ENCODE data around the gene SH3BP2.

SH3BP2 gene

DNA sequence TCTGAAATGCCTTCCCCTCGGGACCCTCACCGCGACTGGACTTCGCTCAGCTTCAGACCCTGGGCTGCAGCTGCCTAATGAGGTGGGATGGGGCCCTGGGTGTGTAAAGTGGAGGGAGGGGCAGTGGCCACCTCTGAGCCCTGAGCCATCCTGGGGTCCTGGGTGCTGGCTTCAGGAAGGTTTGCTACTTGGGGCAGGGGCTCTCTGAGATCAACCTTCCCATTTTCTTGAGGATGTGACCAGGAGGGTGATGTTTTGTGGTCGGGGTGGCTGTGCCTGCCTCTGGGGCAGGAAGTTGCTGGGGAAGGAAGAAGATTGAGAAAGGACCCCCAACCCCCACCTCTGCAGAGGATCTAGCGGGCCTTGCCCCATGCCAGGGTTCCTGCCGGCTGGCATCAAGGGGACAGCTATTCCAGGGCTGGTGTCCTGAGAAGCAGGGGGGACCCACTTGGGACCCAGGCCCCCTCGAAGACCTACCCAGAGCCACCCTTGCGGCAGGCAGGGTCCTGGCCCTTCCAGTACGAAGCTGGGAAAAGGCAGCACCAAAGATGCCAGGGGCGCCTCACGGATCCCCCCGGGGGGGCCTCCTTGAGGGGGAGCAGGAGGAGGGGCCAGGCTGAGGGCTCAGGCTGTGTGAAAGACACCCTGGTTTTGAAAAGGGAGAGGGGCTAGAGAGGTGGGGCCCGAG, 6.5 kb downstream of the SH3BP2 start:
- peak overlapping the region; percentile 43 for H3K4me3 ChIP-seq (ENCODE audit: low read length)
- DNase-seq (ENCODE audit: low read depth, low spot score) = no peak

DNA sequence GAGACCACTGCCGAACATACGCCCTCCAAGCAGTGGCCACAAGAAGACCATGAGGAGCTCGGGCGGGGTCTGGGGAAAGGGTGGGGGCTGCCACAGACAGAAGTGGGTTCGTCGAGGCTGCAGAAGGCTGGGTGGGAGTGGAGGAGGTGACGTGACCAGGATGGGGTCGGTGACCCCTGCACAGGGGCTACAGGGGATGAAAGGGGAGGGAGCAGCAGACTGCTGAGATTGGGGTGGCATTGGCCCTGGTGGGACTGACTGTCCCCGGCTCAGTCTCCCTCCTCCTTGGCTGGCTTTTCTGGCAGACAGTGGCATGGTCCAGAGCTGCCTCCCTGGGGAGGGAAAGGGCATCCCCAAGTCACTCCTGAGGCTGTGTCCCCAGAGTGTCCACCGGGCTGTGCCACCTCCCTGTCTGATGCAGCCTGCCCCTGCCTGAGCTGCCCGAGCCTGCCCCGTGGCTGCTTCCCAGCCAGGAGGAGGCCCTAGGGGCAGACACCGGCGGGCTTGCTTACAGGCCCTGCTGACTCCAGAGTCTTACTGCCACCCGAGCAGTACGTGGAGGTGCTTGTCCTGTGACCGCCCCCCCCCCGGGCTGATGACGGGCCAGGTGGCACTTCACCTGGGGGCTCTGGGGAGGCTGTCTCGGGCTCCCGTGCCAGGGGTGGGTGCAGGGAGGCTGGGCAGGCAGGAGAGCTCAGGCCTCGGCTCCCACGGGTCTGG, 7.2 kb downstream of the SH3BP2 start:
- DNase-seq (ENCODE audit: low read depth, low spot score) = no peak
- H3K4me3 ChIP-seq (ENCODE audit: low read length) = peak overlapping the region; percentile 43

DNA sequence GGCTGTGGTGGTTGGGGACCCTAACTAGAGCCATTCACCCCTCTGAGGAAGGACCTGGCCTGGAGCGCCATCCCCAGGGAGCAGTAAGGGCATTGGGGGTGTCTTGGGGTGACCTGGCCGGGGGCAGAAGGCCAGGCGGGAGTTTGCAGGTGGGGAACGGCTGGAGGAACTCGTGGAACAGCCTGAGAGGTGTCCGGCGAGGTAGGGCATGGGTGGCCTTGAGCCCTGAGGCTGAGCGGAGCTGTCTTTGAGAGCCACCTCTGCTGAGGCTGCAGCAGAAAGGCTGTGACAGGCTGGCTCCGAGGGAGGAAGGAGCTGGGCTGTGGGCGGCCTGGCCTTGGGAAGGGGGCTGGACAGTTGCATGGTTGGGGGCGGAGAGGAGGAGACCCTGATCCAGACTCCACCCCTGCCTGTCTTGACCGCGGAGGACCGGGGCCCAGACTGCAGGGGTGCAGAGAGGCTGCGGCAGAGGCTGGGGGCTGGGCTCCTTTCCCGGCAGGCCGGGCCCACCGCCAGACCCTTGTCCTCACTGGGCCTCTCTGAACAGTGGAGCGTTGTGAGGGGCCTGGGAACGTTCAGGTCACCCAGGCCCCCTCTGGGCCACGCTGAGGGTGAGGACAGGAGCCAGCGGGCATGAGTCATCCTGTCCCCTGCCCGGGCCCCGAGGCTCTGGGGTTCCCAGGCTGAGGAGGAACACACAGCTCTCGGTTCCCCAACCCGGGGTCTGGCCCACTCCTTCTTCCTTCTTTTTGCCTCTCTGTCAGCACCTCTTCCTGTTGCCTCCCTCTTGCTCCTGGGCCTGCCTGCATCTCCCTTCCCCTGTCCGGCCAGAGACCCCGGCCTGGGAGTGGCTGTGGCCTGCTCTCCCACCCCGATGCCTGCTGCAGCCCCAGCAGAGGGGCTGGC, 8.1 kb downstream of the SH3BP2 start:
- no peak for DNase-seq (ENCODE audit: low read depth, low spot score)
- no peak overlapping the region for H3K4me3 ChIP-seq (ENCODE audit: low read length)

DNA sequence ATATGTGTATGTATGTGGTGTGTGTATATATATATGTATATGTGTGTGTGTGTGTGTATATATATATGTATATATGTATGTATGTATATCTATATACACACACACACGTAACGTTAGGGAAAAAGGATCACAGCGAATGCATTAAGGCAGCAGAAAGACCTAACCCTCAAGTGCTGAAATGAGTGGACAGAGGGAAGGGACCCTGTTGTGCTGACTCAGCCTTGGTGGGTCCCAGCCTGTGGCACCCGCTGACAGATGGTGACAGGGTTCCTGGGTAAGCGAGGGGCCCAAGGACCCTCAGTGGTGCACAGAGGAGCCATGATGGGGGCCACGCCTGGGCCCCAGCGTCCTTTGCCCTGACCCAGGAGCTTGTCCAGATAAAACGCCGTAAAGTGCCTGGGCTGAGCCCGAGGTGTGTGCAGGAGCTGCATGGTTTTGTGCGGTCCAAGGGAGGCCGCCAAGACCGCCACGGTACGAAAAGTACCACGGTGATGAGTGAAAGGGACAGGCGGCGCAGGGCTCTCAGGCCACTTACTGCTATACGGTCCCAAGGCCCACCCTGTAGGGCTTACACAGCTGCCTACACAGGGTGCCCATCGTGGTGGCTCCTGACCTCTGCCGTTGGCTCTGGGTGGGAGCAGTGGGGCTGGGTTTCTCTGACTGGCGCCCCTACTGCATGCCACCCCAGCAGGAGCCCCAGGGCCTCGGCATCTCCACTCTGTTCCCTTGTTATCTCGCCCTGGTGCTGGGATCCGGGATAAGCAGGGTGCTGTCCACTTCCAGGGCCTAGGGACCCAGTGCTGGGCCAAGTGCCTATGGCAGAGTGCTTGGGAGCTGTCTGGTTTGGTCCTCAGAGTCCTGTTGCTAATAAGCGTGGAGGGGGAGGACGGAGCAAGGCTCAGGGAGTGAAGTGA, 10.0 kb downstream of the SH3BP2 start:
- no peak overlapping the region for H3K4me3 ChIP-seq (ENCODE audit: low read length)
- no peak for DNase-seq (ENCODE audit: low read depth, low spot score)

DNA sequence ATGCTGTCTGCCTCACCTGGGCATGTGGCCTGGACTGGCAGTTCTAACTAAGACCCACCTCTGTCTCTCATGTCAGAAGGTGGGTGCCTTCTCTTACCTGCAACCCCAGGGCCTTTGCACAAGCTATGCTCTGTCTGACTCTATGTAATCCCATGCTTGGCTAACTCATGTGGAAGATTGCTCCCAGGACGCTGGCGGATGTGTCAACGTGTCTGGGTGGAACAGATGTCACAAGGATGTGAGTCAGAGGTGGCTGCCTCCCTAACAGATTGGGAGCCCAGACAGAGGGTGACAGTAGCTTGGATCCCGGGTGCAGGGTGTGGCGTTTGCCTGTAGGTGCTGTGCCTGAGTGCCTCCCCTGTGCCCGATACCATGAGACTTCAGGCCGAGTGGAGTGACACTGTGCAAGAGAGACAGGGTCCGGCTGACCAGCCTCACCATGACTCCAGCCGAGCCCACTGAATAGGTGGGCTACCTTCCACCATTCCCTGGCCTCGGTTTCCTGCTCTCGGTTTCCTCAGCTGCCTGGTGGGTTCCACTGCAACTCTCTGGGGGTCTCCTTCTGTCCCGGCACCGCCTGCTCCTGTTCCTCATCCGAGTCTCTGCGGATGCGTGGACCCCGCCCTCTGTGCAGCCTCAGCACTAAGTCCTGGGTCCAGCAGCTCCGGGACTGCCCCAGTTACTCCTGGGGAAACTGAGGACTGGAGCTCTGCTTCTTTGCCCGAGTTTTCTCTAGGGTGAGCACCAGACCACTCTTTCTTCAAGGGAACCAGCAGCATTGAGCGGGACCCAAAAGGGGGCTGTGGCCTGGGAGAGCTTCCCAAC, 11.0 kb downstream of the SH3BP2 start:
- no peak overlapping the region for H3K4me3 ChIP-seq (ENCODE audit: low read length)
- DNase-seq (ENCODE audit: low read depth, low spot score) = no peak

DNA sequence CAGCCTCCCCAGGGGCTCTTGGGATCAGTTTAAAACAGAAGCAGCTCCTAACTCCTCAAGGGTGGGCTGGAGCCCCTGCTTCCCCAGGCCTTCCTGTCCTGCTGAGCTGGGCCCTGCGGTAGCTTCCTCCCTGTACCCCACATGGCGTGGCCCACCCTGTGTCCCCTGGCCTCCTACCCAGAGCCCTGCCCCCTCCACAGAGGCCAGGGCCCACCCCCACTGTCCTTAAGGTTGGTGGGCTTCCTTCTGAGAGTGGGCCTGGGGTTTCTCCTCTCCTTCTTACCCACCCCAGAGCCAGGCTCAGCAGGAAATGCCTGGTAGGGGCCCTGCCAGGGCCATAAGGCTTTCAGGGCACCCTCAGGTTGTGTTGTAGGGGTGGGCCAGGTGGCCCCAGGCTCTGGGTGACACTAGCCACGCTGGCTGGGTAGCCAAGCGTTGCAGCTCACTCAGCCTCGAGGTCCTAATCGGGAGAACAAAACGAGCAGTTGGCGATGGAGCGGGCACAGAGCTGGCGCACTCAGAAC, 11.6 kb downstream of the SH3BP2 start:
- no peak for DNase-seq (ENCODE audit: low read depth, low spot score)
- H3K4me3 ChIP-seq (ENCODE audit: low read length) = no peak overlapping the region

DNA sequence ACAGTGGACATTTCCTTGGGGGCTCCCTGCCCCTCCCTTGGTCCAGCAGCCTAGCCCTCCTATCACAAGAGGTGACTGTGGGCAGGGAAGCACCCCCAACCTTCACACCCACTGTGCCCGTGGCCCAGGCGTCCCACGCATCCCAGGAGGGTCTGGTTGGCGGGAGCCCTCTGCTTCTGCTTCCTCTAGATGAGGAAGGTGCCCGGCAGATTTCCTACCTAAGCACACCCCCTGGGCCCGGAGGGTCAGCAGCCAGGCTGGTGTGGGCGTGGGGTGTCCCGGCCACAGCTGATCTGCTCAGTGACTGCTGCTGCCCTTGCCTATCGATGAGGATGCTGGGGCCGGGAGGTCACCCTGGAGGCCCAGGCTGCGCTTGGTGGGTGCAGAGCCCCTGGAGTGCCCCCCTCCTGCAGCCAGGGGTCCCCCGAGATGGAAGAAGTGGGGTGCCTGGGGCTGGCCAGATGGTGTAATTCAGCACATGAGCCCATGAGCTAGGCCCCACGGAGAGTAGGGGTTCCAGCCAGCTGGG, 12.2 kb downstream of the SH3BP2 start:
- no peak overlapping the region for H3K4me3 ChIP-seq (ENCODE audit: low read length)
- DNase-seq (ENCODE audit: low read depth, low spot score) = no peak

DNA sequence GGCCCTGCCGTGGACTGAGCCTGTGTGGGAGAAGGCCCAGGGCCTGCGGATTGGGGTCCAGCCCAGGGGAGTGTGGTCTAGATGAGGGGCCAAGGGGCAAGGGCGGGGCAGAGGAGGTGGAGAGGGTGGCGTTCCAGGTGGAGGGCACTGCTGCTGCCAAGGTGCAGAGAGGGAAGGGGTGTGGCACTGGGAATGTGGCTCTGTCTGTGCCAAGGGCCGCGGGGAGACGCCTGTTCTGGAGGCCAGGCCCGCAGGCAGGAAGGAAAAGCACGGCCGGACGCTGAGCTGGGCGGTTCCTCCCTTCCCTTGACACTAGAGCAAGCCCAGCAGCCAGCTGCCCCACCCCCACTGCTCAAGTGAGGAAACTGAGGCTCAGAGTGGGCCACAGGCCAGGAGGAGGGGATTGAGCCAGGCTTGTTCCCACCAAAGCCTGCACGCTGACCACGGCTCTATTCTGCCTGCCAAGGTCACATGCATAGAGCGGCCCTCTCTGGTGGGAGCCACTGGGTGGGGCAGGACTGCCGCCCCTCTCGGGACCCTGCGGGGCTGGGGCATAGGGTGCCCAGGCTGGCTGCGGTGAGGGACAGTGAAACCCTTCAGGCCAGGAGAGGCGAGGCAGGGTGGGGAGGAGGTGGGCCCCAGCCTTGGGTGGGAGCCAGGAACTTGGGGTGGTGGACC, 13.0 kb downstream of the SH3BP2 start:
- DNase-seq (ENCODE audit: low read depth, low spot score) = no peak
- H3K4me3 ChIP-seq (ENCODE audit: low read length) = no peak overlapping the region

DNA sequence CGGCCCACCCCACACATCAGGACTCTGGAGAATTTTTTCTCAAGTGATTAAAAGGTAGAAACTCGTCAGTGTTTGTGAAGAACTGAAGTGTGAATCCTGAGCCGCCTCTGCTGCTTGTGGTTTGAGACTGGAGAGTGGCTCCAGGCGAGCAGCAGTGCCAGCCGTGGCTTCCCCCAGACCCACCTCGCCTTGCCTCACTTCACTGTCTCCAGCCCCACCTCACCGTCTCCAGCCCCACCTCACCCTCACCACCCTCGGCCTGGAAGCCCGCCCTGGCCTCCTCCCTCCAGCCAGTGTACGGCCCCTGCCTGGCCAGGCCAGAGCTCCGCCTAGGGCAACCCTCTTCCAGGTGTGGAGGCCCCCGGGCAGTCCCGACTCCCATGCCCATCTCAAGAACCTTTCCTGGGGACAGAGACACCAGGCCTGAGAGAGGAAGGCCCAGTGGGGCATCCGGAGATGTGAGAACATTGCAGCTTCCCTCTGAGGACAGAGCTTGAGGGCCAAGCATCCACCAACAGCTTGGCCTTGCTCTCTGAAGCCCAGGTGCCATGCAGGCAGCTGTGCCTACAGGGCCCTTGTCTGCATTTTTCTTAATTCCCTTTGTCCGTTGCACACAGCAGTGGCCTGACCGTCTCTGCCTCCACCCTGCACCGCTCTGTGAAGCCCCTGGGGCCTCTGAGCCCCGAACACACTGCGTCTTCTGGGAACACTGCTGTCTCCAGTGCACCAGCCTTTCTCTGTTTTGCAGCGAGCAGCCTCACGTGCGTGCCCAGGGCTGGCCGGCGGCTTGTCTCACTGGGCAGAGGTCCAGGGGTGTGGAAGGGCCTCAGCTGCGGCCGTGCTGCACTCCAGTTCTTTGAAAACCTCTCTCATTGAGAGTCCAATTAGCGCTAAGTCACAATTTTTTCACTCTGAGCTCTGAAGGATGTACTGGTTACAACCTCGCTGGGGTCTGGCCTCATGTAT, 13.8 kb downstream of the SH3BP2 start:
- no peak for DNase-seq (ENCODE audit: low read depth, low spot score)
- H3K4me3 ChIP-seq (ENCODE audit: low read length) = no peak overlapping the region

DNA sequence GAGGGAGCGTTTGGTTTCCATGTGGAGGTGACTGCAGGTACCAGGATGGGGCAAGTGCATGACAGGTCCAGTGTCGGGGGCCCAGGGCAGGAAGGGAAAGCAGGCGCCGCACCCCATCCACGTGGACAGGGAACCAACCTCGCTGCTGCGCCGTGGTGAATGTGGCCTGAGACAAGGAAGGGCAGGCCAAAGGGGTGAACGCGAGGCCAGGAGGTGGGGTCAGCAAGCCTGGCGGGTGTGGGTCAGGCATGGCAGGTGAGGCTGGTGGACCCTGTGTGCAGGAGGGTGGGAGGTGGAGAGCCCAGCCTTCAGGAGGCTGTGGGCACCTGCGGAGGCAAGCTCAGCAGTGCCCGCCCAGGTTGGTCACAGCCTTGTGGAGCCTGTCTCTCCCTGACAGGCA, 14.7 kb downstream of the SH3BP2 start:
- no peak for DNase-seq (ENCODE audit: low read depth, low spot score)
- H3K4me3 ChIP-seq (ENCODE audit: low read length) = no peak overlapping the region

DNA sequence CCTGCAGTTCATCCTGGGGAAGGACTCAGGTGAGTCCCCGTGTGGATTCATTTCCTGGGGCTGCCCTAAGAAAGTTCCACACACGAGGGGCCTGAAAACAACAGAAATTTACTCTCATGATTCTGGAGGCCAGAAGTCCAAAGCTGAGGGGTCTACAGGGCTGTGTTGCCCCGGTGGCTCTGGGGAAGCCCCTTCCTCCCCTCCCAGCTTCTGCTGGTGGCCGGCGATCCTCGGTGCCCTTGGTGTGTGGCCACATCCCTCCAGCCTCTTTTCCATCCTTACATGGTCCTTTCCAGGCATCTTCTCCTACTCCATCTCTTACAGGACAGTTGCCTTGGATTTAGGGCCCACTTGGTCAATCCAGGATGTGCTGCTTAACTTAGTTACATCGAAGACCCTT, 15.1 kb downstream of the SH3BP2 start:
- no peak overlapping the region for H3K4me3 ChIP-seq (ENCODE audit: low read length)
- DNase-seq (ENCODE audit: low read depth, low spot score) = no peak

DNA sequence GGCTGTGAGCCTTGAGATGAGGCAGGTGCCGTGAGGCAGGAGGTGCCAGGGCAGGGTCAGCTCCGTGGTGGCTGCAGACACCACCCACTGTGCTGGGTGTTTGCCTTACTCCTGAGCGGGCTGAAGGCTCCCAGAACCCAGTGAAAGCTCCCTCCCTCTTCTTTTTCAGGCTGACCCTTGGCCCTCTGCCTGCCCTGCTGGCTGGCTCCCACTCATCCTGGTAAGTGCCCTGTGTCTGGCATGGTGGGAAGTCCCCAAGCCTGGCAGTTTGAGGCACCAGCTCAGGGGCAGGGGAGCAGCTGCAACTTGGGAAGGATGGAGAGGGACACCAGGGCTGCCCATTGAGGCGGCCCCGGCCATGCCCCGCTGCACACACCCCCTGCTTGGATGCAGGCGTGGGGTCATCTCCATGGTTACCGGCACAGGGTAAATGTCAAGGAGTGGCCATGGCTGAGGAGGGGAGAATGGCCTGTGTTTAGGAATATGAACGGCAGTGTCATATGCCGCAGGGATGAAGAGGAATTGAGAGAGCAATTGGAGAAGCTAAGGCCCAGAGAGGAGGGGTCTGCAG, 16.8 kb downstream of the SH3BP2 start:
- no peak overlapping the region for H3K4me3 ChIP-seq (ENCODE audit: low read length)
- DNase-seq (ENCODE audit: low read depth, low spot score) = no peak

DNA sequence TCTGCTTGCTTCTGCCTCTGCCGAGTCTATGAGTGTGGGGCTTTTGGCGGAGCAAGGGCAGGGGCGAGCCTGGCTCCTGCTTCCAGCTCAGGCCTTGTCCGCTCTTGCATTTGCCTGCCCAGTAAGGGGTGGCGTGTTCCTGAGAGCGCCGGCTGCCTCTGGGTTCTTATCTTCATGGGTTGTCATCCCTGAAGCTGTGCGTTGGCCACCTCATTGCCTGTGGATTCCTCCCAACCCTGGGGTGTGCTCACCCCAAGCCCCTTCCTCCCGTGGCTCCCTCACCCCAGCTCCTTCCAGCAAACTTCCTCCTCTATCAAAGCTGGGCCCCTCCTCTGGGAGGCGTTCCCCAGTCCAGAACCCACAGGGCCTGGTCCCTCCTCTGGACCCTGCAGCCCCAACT, 17.5 kb downstream of the SH3BP2 start:
- H3K4me3 ChIP-seq (ENCODE audit: low read length) = no peak overlapping the region
- no peak for DNase-seq (ENCODE audit: low read depth, low spot score)

DNA sequence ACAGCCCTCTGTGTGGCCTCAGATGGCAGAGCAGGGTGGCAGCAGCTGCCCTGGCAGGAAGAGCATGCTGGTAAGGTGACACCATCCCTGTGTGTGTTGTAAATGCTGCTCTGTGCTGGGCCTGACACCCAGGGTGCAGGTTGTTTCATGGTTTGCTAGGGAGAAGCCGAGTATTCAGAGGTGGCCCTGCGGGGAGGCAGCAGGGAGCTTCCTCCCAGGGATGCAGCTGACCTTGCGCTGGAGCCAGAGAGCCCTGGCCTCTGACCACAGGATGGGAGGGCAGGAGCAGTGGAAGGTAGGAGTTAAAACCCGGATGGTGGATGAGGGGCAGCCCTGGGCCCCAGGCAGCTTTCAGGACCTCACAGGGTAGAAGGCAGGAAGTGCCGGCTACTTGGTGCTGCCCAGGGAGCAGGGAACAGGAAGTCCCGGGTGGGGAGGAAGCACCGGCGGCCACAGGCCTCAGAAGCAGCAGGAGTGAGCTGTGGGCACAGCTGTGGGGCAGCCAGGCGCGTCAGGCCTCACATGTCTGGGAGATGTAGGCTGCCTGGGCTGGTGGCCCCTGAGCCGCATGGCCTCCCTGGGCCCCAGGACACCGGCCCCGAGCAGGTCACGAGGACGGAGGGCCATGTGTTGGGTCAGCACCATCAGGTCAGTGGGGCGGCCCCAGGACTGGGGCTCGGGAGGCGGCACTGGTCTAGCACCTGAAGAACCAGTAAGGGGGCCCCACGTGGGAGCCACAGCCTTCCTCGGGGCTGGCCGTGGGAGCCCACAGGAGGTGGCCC, 19.1 kb downstream of the SH3BP2 start:
- H3K4me3 ChIP-seq (ENCODE audit: low read length) = peak overlapping the region; percentile 81
- peak; percentile 76 for DNase-seq (ENCODE audit: low read depth, low spot score)

All from Jurkat, Clone E6-1 (cell line).